Stimulated activated CD4-positive, alpha-beta T cell treated with anti-CD3 and anti-CD28 coated beads, TNF-alpha, amount 100 ng/mL, for 1 hour (primary cell): ENCODE measurements around the gene BHLHE23.

Experiments
- DNase-seq, 3 donors: peaks; one replicate each; pipeline ENCODE4 v3.0.0-alpha.2; 2020; ENCODE audit warnings: low read depth in 3 of 3, low spot score in 1 of 3

Gene BHLHE23

DNA sequence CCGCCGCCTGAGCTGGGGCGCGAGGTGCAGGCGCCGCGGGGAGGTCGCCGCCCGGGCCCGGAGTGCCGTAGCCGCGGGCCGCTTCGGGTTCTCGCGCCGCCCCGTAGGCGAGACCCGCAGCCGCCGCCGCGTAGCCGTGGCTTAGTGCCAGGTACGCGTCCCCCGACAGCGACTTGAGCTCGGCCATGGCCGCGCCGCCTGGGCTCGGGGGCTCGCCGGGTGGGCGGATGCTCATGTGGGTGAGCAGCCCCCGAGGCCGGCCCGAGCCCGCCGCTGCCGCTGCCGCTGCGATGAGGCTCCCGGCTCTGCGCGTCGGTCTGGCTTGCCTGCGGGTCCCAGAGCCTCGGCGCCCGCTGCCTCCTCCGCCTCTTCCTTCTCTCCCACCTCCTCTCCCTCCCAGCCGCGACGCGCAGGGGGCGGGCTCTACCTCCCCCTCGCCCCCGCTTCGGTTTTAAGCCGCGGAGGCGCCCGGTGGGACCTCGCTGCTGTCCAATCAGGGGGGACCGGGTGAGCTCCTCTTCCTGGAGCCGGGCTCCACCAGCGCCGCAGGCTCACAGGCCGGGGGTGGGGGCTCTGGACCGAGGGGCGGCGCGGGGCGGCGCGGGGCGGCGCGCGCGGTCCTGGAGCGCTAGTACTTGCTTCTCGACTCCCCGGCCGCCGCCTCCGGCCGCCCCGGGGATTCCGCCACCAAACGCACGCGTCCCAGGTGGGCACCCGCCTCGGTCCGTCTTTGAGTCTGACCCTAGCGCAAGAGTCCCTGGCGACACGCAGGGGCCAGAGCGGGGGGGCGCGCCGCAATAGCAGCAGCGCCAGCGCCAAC, at the start of gene BHLHE23:
Gene BHLHE23, minus strand, starts transcription at position 425 of the 820 bp plus-strand sequence. Its CDS starts 190 bp downstream, at position 235.
- DNase-seq = no peak

DNA sequence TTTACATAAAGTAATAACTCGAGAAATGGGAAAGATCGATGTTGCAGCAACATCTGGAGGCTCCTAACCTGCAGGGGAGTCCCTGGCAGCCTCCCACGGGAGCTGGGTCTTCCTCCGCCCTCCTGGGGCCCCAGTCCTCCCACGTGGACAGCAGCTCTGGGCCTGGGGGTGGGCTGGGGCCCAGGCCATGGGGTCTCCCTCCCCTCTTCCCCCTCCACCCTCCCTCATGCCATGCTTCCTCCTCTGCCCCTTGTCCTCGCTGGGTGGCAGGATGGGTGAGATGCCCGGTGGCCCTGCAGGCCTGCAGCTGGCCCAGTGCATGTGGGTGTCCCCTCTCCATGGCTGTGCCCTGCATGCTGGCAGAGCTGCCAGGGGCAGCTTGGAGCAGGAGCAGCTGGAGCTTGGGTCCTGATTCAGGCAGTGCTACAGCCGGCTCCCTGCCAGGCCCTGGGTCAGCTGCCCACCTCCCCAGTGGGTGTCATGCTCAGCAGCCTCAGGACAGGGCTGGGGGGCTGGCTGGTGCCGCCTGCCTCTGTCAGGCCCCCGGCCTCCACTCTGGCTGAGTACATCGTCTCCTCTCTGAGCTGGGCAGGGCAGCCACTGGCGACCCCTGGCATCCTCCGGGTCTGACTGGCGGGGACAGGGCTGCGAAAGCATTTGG, 48.9 kb upstream of the BHLHE23 start:
- no peak for DNase-seq

DNA sequence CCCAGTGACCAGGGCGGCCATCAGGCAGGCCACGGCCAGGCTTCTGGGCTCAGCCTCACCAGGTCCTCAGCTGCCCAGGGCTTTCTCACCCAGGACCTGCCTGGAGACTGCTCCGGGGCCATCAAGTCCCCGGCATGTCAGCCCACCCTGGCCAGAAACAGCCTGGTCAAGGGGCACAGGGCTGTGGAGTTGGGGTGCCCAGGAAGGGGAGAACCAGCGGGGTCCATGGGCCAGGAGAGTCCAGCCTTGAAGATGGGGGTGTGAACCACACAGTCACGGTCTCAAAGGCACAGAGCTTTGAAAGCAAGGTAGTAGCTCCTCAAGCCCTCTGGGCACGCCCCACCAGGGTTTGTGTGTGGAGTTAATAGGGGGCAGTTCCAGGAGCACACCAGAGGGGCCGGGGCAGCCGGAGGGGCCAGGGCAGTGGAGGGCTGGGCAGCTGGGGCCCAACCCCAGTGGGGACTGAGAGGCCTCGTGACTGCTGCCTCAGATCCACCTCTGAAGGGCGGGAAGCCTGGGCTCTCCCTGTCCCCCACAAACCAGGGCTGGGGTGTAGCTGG, 48.0 kb upstream of the BHLHE23 start:
- DNase-seq = no peak

DNA sequence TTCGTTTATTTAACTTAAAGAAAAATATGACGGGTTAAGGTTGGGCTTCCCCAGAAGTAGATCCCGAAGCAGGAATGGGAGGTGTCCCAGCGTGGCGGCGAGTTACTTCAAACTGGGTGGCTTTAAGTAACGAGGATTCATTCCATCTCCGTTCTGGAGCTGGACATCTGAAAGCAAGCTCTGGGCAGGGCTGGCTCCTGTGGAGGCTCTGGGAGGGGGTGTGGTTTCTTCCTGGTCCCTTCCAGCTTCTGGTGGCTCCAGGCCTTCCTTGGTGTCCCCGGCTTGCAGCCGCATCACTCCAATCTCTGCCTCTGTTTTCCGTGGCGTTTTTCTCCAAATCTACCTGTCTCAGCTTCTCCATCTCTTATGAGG, 47.3 kb upstream of the BHLHE23 start:
- no peak for DNase-seq

DNA sequence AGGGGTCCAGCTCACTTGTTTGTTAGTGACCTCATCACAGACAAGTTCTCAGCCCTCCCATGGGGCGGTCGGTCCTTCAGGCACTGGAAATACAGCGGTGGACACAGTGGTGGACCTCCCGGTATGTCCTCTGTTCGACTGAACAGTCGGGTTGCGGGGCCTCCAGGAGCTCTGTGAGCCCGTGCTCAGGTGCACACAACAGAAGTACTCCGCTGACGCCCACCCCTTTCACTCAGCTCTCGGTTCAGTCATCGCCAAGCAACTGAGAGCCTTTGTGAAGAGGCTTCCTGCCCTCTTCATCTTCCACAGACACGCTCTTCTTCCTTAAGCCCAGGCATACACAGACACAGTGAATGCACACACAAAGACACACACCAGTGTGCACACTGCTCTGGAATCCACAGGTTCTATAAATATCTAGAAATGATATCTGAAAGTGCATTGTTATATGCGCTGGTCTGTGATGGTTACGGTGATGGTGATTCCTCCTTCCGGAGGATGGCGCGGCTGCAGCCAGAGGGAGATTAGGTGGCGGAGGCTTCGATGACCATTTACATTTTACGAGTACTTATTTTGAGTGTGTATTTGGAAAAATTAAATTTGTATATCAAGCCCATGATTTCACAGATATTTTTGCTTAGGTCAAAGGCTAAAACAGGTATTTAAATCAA, 46.8 kb upstream of the BHLHE23 start:
- DNase-seq = no peak

DNA sequence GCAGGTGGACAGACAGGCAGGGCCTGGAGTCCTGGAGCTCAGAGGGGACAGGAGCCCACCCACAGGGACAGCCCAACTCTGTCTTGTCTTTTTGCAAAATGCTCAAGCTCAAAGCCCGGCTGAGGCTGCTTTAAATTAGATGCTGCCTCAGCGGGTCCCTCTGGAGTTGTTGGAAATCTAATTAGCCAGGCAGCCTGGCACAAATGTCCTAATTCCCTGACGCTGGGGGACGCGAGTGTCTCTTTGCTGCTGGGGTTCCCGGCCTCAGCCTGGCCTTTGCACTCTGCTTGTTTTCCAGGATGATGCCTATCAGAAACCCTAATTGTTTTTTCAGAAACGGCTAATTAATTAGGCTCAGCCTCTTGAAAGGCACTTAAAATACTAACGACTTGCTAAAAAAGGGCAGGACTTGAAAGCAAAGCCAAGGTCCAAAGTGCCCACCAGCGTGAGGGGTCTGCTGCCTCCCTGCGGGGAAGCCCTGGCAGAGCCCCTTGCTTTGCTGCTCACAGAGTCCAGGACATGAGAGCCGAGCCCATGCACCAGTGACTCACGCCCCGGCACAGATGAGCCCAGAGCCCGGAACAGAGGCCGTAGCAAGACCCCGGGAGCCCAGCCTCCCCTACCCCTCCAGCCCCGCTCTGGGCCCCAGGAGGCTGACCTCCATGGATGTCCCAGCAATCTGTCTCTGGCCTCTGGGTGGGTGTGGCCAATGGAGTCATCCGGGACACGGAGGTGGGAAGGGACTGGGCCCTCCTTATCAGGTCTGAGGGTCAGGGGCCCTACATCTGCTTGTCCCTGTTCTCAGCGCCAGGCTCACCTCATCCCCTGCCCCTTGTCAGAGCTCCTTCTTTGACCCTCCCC, 46.0 kb upstream of the BHLHE23 start:
- DNase-seq = no peak

DNA sequence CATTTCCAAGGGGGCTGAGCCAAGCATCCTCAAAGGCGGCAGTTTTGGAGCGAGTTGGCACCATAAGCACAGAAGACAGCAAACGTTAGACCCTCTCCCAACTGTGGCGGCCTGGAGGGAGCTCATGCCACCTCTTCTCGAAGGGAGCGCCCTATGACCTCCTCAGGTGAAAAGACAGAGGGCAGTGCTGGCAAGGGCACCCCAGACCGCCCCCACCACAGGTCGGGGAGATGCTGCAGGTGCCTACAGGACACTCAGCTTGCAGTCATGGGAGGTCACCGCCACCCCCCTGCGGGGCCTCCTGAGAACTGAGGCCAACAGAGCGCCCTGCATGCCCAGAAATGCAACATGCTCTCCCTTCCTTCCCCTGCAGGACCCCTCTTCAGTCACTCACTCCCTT, 45.1 kb upstream of the BHLHE23 start:
- no peak for DNase-seq

DNA sequence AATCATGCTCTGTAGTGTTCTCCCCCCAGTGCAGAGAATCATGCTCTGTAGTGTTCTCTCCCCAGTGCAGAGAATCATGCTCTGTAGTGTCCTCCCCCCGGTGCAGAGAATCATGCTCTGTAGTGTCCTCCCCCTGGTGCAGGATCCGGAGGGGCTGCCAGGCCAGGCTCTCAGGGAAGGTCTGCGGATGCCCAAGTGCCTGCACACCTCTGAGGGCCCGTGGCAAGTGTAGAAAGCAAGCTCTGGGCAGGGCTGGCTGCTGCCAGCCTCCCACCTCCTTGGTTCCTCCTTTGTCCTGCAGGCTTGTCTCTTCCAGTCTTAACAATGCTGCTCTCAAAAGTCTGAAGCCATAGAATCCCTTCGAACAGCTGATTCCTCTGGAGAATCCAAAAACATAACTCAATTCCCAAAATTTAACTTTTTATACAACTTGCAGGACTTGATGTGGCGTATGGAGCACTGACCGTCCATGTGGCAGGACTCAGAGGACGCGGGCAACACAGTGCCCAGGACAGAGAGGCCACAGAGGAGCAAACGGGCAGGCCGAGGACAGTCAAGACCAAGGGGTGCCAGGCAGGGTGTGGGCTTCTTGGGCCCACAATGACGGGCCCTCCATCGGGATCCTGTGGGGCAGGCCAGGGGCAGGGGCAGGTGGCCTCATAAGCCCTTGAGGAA, 44.6 kb upstream of the BHLHE23 start:
- DNase-seq = no peak

DNA sequence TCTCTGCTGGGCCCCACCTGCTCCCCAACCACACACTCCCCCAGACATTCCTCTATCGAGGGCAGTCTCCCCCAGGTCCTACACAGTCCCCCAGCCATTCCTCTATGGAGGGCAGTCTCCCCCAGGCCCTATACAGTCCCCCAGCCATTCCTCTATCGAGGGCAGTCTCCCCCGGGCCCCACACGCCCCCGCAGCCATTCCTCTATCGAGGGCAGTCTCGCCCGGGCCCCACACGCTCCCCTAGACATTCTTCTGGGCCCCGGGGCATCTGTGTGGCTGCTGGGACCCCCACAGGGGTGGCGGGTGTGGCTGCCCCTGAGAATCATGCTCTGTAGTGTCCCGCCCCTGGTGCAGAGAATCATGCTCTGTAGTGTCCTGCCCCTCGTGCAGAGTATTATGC, 43.6 kb upstream of the BHLHE23 start:
- no peak for DNase-seq

DNA sequence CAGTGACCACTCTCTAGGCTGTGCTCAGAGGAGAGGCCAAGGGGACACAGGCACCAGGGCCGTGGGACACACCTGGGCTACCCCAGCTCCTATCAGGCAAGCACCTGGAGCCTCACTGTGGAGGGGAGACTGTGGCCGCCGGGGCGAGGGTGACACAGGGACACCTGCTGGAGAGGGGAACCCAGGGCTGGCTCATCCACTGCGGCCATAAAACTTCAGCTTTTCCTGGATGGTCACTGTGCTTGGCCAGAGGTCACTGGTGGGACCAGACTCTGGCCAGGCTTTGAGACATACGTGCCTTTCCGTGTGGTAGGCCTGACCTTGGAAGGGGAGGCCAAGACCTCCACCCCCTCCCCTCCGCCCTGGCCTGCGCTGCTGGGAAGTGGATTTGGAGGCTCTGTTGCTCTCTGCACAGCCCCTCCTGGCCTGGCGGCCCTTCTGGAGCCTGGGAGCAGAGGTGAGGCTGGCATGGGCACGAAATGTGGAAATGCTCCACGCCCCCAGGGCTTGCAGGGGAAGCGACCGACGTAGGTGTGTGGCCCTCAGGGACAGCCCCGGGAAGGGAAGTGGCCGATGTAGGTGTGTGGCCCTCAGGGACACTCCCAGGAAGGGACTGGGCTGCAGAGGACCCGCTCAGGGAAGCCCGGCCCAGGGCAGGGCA, 42.9 kb upstream of the BHLHE23 start:
- DNase-seq = no peak

DNA sequence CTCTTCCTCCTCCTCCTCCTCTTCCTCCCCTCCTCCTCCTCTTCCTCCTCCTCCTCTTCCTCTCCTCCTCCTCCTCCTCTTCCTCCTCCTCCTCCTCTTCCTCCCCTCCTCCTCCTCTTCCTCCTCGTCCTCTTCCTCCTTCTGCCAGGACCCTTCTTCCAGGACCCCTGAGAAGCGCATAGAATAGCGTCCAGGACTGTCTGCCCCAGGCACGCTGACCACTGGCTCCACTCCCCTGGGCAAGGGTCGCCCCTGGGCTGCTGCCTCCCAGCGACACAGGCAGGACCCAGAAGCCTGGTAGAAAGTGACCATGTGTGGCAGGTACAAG, 42.4 kb upstream of the BHLHE23 start:
- no peak for DNase-seq

DNA sequence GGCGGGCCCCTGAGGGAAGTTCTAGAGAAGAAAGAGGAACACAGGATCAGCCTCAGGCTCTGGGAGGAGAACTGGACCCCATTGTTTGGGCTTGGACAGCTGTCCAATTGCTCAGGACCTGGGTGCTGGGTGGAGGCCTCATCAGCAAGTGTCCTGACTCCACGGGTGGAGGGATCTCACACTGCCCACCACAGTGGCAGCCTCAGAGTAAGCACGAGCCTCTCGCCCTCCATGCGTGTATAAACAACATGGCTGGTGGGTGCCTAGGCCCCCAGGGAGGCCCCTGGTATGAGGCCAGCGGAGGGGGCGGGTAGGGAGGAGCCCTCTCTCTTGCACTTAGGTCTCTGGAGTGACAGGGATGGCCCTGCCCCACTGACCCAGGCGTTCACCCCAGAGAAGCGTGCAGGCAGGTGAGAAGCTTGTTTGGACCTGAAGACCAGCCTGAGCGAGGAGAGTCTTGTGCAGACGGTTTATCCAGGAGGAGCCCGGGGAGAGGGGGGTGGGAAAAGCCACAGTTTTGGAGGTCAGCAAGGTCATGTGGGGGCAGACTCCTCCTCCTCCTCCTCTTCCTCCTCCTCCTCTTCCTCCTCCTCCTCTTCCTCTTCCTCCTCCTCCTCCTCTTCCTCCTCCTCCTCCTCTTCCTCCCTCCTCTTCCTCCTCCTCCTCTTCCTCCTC, 41.9 kb upstream of the BHLHE23 start:
- DNase-seq = no peak

DNA sequence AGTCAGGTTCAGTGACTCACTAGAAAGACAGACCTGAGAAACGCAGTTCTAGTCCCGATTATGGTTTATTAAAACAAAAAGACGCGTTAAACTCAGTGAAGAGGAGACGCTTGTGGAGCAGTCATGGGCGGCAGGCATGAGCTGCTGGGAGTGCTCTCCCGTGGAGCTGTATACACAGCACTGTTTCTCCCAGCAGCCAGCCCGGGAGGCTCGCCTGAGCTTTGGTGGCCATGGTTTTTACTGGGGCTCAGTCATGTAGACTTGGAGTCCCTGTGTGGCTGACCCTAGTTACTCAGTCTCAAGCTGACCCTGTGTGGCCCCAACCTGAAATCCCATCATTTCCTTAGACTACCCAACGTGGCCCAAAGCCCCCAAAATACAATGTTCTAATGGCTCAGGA, 41.2 kb upstream of the BHLHE23 start:
- no peak for DNase-seq

DNA sequence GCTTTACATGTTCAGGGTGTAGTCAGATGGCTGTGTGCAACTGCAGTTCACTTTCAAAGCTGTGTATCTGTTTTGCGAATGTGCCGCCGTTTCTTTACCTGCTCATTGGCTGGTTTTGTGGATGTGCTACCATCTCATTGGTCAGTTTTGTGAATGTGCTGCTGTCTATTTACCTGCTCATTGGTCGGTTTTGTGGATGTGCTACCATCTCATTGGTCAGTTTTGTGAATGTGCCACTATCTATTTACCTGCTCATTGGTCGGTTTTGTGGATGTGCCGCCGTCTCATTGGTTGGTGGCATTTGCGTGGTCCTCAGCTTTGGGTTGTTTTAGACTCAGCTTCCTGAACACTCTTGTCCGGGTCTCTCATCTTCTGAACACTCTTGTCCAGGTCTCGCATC, 40.5 kb upstream of the BHLHE23 start:
- DNase-seq = no peak

DNA sequence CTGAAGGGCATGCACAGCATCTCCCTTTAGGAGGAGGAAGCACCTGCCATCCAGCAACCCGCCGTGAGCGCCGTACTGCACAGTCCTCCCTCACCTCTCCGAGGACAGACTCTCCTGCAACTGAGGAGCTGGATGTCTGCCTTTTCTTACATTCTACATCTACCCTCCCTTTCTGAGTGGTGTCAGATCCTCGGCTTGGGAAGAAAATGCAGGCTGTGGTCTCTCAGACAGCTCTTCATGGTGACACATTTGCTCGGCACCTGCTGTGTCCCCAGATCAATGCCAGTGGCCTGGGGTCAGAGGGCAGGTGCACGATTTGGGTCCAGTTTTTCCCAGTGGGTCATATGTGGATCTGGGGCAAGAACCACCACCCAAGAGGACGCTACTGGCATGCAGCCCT, 40.1 kb upstream of the BHLHE23 start:
- DNase-seq = no peak

DNA sequence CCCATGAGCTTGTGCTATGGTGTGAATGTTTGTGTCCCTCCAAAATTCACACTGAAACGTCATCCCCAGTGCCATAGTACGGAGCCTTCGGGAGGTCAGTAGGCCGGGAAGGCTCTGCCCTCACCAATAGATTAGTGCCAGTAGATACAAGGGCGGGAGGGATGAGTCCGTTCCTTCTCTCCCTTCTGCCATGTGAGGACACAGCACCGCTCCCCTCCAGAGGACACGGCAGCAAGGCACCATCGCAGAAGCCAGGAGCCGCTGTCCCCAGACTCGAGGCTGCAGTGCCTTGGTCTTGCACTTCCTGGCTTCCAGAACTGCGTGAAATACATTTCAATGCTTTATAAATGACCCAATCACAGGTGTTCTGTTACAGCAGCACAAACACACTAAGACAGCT, 39.2 kb upstream of the BHLHE23 start:
- no peak for DNase-seq

DNA sequence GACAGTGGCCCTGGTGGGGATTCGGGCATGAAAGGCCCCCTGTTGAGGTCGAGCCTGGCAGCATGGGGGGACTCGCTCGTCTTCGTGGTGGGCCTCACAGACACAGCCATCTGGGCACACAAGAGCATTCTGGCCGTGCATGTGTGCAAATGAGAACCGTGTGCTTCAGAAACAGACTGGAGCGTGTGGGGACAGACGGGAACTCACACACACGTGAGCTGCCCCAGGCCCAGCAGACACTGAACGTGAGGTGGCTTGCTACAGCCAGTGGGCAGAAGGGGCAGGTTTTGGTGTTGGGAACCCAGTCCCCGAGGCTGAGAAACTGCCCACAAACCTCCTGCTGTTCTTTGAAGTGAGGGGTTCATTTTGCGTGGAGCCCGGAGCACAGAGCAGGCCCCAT, 38.6 kb upstream of the BHLHE23 start:
- no peak for DNase-seq

DNA sequence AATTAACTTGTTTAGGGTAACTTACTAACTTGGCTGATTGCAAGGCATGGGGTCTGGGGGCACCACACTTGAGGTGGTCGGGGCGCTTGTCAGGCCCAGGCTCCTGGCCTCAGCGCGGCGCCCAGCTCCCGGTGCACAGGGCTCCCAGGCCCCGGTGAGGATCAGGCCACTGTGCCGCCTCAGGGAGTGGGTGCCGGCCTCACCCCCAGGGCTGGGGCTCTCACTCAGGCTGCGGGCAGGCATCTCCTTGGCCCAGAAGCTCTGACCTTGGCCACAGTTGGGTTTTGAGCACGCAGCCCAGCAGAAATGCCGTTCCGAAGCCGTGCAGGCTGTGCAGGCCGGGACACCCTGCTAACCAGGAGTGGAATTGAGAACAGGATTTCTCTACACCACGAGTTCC, 37.8 kb upstream of the BHLHE23 start:
- DNase-seq = no peak

DNA sequence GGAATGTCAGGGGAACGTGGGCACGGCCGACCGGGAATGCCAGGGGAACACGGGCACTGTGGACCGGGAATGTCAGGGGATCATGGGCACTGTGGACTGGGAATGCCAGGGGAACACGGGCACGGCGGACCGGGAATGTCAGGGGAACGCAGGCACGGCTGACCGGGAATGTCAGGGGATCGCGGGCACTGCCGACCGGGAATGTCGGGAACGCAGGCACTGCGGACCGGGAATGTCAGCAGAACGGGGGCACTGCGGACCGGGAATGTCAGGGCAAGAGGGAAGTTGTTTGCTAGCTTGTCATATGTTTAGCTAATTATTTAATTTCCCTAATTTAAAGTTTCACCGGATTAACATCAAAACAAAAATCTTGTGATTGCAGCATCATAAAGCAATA, 37.4 kb upstream of the BHLHE23 start:
- DNase-seq = no peak
